Endothelial cell of umbilical vein (primary cell): Measurements from ENCODE around the gene EML6. TPM values are rescaled to one million over a fixed set of nuclear protein-coding genes. Genes with fewer than 3 reads are reported as not detected.

Experiments used
- BruUV-seq: library from RNA; stranded (reverse); fragments of 400-500 nt; replicated peaks from 2 replicates; lab custom pipeline; 2021; lab: Mats Ljungman, UMichigan
- CTCF ChIA-PET: fragments of 300-600, 350-600 bp; sonication (Branson Sonifier 250); formaldehyde crosslinking; loops from one replicate; lab custom pipeline; 2021; ENCODE audit warnings: antibody characterized with exemption, inconsistent platforms; lab: Charles Lee
- POLR2A ChIA-PET: fragments of 300-600, 350-600 bp; sonication (Branson Sonifier 250); formaldehyde crosslinking; loops from one replicate; lab custom pipeline; 2021; ENCODE audit warnings: antibody characterized with exemption, inconsistent platforms; lab: Charles Lee
- DNase-seq: peaks from one replicate; pipeline ENCODE4 v3.0.0-alpha.2; 2011; ENCODE audit warnings: low read depth, low spot score
- FAIRE-seq: peaks from 2 replicates; lab custom pipeline; 2011; peaks lifted over from hg19 to GRCh38; lab: Jason Lieb, UNC
- H2AFZ ChIP-seq: 2 replicates; pipeline ENCODE4 v1.6.0; 2012; ENCODE audit warnings: low read depth, low read length, control low read depth, inconsistent platforms
- H3K27ac ChIP-seq: 2 replicates; pipeline ENCODE4 v1.5.1; 2011; ENCODE audit warnings: low read depth, mild to moderate bottlenecking, control low read depth, low read length, moderate library complexity; ENCODE audit not compliant: insufficient read depth
- H3K27me3 ChIP-seq, 2 experiments: 2 replicates each; pipeline versions ENCODE4 v1.6.0 to v1.6.1; 2011; ENCODE audit warnings: low read length in 2 of 2, mixed read lengths in 1 of 2; ENCODE audit not compliant: control insufficient read depth in 2 of 2, insufficient read depth in 2 of 2
- H3K36me3 ChIP-seq, 2 experiments: 2 replicates in 1 of 2; 3 replicates in 1 of 2; pipeline ENCODE4 v1.5.1; 2011; ENCODE audit warnings: low read length in 2 of 2, mild to moderate bottlenecking in 1 of 2, moderate library complexity in 1 of 2; ENCODE audit not compliant: control insufficient read depth in 2 of 2, insufficient read depth in 2 of 2; ENCODE audit errors: extremely low read depth in 1 of 2
- H3K4me1 ChIP-seq: 3 replicates; pipeline ENCODE4 v1.5.1; 2011; ENCODE audit warnings: mild to moderate bottlenecking, low read length; ENCODE audit not compliant: control insufficient read depth, insufficient read depth; ENCODE audit errors: extremely low read depth
- H3K4me2 ChIP-seq: 2 replicates; pipeline ENCODE4 v1.6.1; 2011; ENCODE audit warnings: low read length, control low read depth, mixed read lengths; ENCODE audit not compliant: insufficient read depth
- H3K4me3 ChIP-seq, 3 experiments: fragments of 200-600 bp in 1 of 3; sonication (generic), shearing (Covaris generic) in 1 of 3; replicated peaks in 1 of 3; 2 replicates each; pipeline ENCODE4 v1.5.1; 2011 to 2016; ENCODE audit warnings: control low read depth in 3 of 3, low read length in 3 of 3, mild to moderate bottlenecking in 2 of 3, inconsistent platforms in 1 of 3, low read depth in 1 of 3, moderate library complexity in 1 of 3; ENCODE audit not compliant: insufficient read depth in 1 of 3
- H3K79me2 ChIP-seq: 2 replicates; pipeline ENCODE4 v1.6.0; 2012; ENCODE audit warnings: low read length, inconsistent platforms; ENCODE audit not compliant: control insufficient read depth, insufficient read depth
- H3K9ac ChIP-seq: replicated peaks from 2 replicates; pipeline ENCODE3; 2011; ENCODE audit warnings: low read length, control low read depth; ENCODE audit not compliant: insufficient read depth; ENCODE audit errors: extremely low read depth
- H3K9me1 ChIP-seq: replicated peaks from 3 replicates; pipeline ENCODE4 v1.6.0; 2011; ENCODE audit warnings: mild to moderate bottlenecking, low read length; ENCODE audit not compliant: control insufficient read depth, insufficient read depth; ENCODE audit errors: extremely low read depth
- H3K9me3 ChIP-seq: replicated peaks from 2 replicates; pipeline ENCODE4 v1.5.1; 2012; ENCODE audit warnings: low read length, inconsistent platforms; ENCODE audit not compliant: control insufficient read depth, insufficient read depth
- H4K20me1 ChIP-seq: replicated peaks from 2 replicates; pipeline ENCODE3; 2011; ENCODE audit warnings: mild to moderate bottlenecking, low read length; ENCODE audit not compliant: control insufficient read depth, insufficient read depth; ENCODE audit errors: extremely low read depth
- CTCF ChIP-seq, 2 donors: IDR thresholded peaks; 1 replicate in 1 of 2; 2 replicates in 1 of 2; pipeline ENCODE4 v1.5.1; 2011; ENCODE audit warnings: low read length in 2 of 2, mild to moderate bottlenecking in 2 of 2, moderate library complexity in 2 of 2, control low read depth in 1 of 2, inconsistent platforms in 1 of 2, low read depth in 1 of 2; ENCODE audit not compliant: insufficient read depth in 1 of 2; ENCODE audit errors: extremely low read depth in 1 of 2
- EZH2 ChIP-seq: IDR thresholded peaks from 2 replicates; pipeline ENCODE4 v1.6.1; 2012; ENCODE audit warnings: borderline replicate concordance, low read depth, mild to moderate bottlenecking, moderate library complexity, low read length, inconsistent platforms; ENCODE audit not compliant: severe bottlenecking
- FOS ChIP-seq: IDR thresholded peaks from 2 replicates; pipeline ENCODE4 v1.6.1; 2011; ENCODE audit warnings: mild to moderate bottlenecking, low read length, moderate library complexity, borderline replicate concordance; ENCODE audit not compliant: insufficient read depth
- GATA2 ChIP-seq: IDR thresholded peaks from 2 replicates; pipeline ENCODE4 v1.7.0; 2011; ENCODE audit warnings: low read depth, mild to moderate bottlenecking, moderate library complexity, mixed read lengths, low read length; ENCODE audit not compliant: insufficient read length, insufficient read depth
- MAX ChIP-seq: IDR thresholded peaks from 2 replicates; pipeline ENCODE4 v1.6.1; 2011; ENCODE audit not compliant: insufficient read depth, insufficient read length
- MYC ChIP-seq: IDR thresholded peaks from one replicate; pipeline ENCODE4 v1.6.1; 2011; ENCODE audit warnings: mild to moderate bottlenecking, low read depth, low read length
- POLR2A ChIP-seq: IDR thresholded peaks from 2 replicates; pipeline ENCODE4 v1.6.1; 2012; ENCODE audit warnings: low read depth, mild to moderate bottlenecking, control low read depth, low read length
- dilution Hi-C: fragments of 300-500 bp; cut with MboI; formaldehyde crosslinking; loops from one replicate; pipeline ENCODE4 v1.15.0; 2019; ENCODE audit warnings: low sequenced_read_pairs; ENCODE audit not compliant: extremely low pct_ligation_motif_present
- intact Hi-C: fragments of 100-400 bp; cut with micrococcal nuclease; formaldehyde crosslinking; loops from one replicate; pipeline ENCODE4 v1.10.0; 2022
- polyA plus RNA-seq, 4 experiments: library from polyadenylated mRNA; depleted of rRNA in 3 of 4; stranded (reverse) in 3 of 4; unstranded in 1 of 4; fragments of >200 nt; gene quantifications; 2 replicates each; pipeline versions ENCODE4 v1.2.1 to v1.2.3, GENCODE V29; 2011 to 2012; ENCODE audit warnings: missing spikeins in 1 of 4
- total RNA-seq: library from RNA; stranded (reverse); gene quantifications from 2 replicates; pipeline ENCODE4 v1.2.3, GENCODE V29; 2021

Gene EML6
- total and polyA plus RNA-seq, 2 donors (not counting 3 experiments of a cell fraction or from before 2014, with no cell fraction given), result 0.79 to 2.1 TPM

- DNase-seq, result no peak
- ChIA-PET CTCF (interaction anchor here (1.4 to 2.9 kb wide), 2 partner anchors 75 to 274 kb away, joined by 3 to 50 read pairs; no protein-coding TSS in a partner anchor), POLR2A (no interaction called here)
- no peaks in the 10 kb centered on the region for H3K9me1 ChIP-seq
- peaks cover 5 to 6% of the 10 kb centered on the region in 2 experiments for H3K27me3 ChIP-seq
- no peak overlapping the region for H2AFZ ChIP-seq
- H3K4me1 ChIP-seq, result peaks cover 10% of the 10 kb centered on the region
- no peak for FAIRE-seq
- H3K79me2 ChIP-seq, result no peaks in the 10 kb centered on the region
- no peak overlapping the region for H3K4me2 ChIP-seq
- H3K9me3 ChIP-seq, result no peaks in the 10 kb centered on the region
- H3K9ac ChIP-seq, result no peak overlapping the region
- BruUV-seq, result no TSS peak
- dilution Hi-C loops, result no loop called here
- intact Hi-C loops, result loop anchor here (2.0 kb wide), 1 partner anchor 267 kb away; no protein-coding TSS in a partner anchor
- TF ChIP-seq MAX (no peak), CTCF (IDR thresholded peaks at IDR 0.05; ENCODE audit: extremely low read depth in 1 of 2, insufficient read depth in 1 of 2, low read depth in 1 of 2, low read length in 2 of 2) (no peak), FOS (no peak), GATA2 (no peak), MYC (no peak), EZH2 (no peak), POLR2A (no peak)
- no peaks in the 10 kb centered on the region for H3K36me3 ChIP-seq
- H4K20me1 ChIP-seq, result no peaks in the 10 kb centered on the region
- H3K4me3 ChIP-seq, result no peak overlapping the region
- H3K27ac ChIP-seq, result no peak overlapping the region
Observed at GRCh38 chr2:54901224-54901986, 177.9 kb downstream of the EML6 start.
